K562 (cell line): ENCODE data around the gene CAPN3.

Experiments
- CTCF ChIP-seq, 3 experiments: IDR thresholded peaks in 2 of 3; conservative IDR thresholded peaks in 1 of 3; 2 replicates each; pipeline ENCODE4 v1.5.1; 2011 to 2012; ENCODE audit warnings: low read length in 3 of 3, mild to moderate bottlenecking in 3 of 3, control low read depth in 2 of 3, improper control_type of control experiment in 1 of 3, inconsistent platforms in 1 of 3, low read depth in 1 of 3, mixed read lengths in 1 of 3, moderate library complexity in 1 of 3; ENCODE audit not compliant: insufficient read depth in 2 of 3
- EZH2 ChIP-seq: IDR thresholded peaks from 2 replicates; pipeline ENCODE4 v1.6.1; 2012; ENCODE audit warnings: low read depth, mild to moderate bottlenecking, inconsistent platforms, low read length, borderline replicate concordance
- HDAC3 ChIP-seq: fragments of 450-650 bp; IDR thresholded peaks from 2 replicates; pipeline ENCODE4 v1.6.1; 2018; ENCODE audit warnings: borderline replicate concordance, mild to moderate bottlenecking, moderate library complexity; ENCODE audit not compliant: partially characterized antibody
- HINFP ChIP-seq: fragments of 450-650 bp; conservative IDR thresholded peaks from 2 replicates; pipeline ENCODE4 v1.6.1; 2016; ENCODE audit warnings: missing genetic modification characterization, low read depth, mild to moderate bottlenecking, control low read depth, missing compliant biosample characterization
- IRF1 ChIP-seq: sonication (generic); formaldehyde crosslinking; IDR thresholded peaks from 2 replicates; pipeline ENCODE4 v1.8.0; 2022; ENCODE audit warnings: missing genetic modification reagents, mild to moderate bottlenecking, borderline replicate concordance
- KLF16 ChIP-seq: IDR thresholded peaks from 2 replicates; pipeline ENCODE4 v1.6.1; 2016; ENCODE audit warnings: antibody characterized with exemption
- MLLT1 ChIP-seq, 2 experiments: fragments of 450-650 bp; IDR thresholded peaks; 2 replicates each; pipeline ENCODE4 v1.6.1; 2016
- POLR2AphosphoS5 ChIP-seq: IDR thresholded peaks from 2 replicates; pipeline ENCODE4 v1.6.1; 2011; ENCODE audit warnings: mild to moderate bottlenecking, low read depth, low read length, moderate library complexity; ENCODE audit not compliant: control insufficient read depth, insufficient read depth
- TAF1 ChIP-seq: IDR thresholded peaks from 2 replicates; pipeline ENCODE4 v1.6.1; 2011; ENCODE audit warnings: mild to moderate bottlenecking, low read length, moderate library complexity; ENCODE audit not compliant: insufficient read depth, control insufficient read depth, severe bottlenecking; ENCODE audit errors: extremely low read depth
- ZNF24 ChIP-seq: fragments of 450-650 bp; IDR thresholded peaks from 2 replicates; pipeline ENCODE4 v1.6.1; 2016
- ZNF354B ChIP-seq: fragments of 250-450 bp; sonication (Bioruptor Pico); IDR thresholded peaks from 2 replicates; pipeline ENCODE4 v1.4.0; 2020
- TF ChIP-seq, protein P1 (sequence below): IDR thresholded peaks from 2 replicates; pipeline ENCODE4 v1.6.1; 2012; ENCODE audit warnings: low read depth, low read length, improper control_type of control experiment, borderline replicate concordance
- TF ChIP-seq, protein P2 (sequence below), 2 experiments: fragments of 450-650 bp; formaldehyde crosslinking in 1 of 2; IDR thresholded peaks; 2 replicates each; pipeline versions ENCODE4 v1.4.0 to v1.6.1; 2014 to 2020; ENCODE audit warnings: mild to moderate bottlenecking in 2 of 2, borderline replicate concordance in 1 of 2, low read depth in 1 of 2

- TF ChIP-seq HDAC3 (no peak), POLR2AphosphoS5 (no peak), IRF1 (CRISPR knock-in tag) (no peak), EZH2 (no peak), ZNF24 (no peak), CTCF (IDR thresholded peaks at IDR 0.05 in 2 of 3, conservative IDR thresholded peaks at IDR 0.05 in 1 of 3; ENCODE audit: insufficient read depth in 2 of 3, low read depth in 1 of 3, low read length in 3 of 3) (peak; percentile 84 to 92 (median 91)), KLF16 (peak; percentile 41; the same call in 1 of the 2 replicates), ZNF354B (CRISPR knock-in tag) (no peak), TAF1 (no peak), HINFP (no peak), MLLT1 (IDR thresholded peaks at IDR 0.05) (no peak)
- TF ChIP-seq, protein P1, sequence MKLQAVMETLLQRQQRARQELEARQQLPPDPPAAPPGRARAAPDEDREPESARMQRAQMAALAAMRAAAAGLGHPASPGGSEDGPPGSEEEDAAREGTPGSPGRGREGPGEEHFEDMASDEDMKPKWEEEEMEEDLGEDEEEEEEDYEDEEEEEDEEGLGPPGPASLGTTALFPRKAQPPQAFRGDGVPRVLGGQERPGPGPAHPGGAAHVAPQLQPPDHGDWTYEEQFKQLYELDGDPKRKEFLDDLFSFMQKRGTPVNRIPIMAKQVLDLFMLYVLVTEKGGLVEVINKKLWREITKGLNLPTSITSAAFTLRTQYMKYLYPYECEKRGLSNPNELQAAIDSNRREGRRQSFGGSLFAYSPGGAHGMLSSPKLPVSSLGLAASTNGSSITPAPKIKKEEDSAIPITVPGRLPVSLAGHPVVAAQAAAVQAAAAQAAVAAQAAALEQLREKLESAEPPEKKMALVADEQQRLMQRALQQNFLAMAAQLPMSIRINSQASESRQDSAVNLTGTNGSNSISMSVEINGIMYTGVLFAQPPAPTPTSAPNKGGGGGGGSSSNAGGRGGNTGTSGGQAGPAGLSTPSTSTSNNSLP: no peak
- TF ChIP-seq, protein P2, sequence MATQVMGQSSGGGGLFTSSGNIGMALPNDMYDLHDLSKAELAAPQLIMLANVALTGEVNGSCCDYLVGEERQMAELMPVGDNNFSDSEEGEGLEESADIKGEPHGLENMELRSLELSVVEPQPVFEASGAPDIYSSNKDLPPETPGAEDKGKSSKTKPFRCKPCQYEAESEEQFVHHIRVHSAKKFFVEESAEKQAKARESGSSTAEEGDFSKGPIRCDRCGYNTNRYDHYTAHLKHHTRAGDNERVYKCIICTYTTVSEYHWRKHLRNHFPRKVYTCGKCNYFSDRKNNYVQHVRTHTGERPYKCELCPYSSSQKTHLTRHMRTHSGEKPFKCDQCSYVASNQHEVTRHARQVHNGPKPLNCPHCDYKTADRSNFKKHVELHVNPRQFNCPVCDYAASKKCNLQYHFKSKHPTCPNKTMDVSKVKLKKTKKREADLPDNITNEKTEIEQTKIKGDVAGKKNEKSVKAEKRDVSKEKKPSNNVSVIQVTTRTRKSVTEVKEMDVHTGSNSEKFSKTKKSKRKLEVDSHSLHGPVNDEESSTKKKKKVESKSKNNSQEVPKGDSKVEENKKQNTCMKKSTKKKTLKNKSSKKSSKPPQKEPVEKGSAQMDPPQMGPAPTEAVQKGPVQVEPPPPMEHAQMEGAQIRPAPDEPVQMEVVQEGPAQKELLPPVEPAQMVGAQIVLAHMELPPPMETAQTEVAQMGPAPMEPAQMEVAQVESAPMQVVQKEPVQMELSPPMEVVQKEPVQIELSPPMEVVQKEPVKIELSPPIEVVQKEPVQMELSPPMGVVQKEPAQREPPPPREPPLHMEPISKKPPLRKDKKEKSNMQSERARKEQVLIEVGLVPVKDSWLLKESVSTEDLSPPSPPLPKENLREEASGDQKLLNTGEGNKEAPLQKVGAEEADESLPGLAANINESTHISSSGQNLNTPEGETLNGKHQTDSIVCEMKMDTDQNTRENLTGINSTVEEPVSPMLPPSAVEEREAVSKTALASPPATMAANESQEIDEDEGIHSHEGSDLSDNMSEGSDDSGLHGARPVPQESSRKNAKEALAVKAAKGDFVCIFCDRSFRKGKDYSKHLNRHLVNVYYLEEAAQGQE (IDR thresholded peaks at IDR 0.05; ENCODE audit: borderline replicate concordance): peak; percentile 53; the same call in 1 of the 2 replicates
- TF ChIP-seq, protein P2 (CRISPR knock-in tag; IDR thresholded peaks at IDR 0.05; ENCODE audit: low read depth): no peak
Measured at GRCh38 chr15:42385206-42385979, 26.1 kb downstream of the CAPN3 start.
